ENCODE results near the gene CASP4. TPM values are rescaled to one million over a fixed set of nuclear protein-coding genes. Genes with fewer than 3 reads are reported as not detected.
A peak's percentile ranks its signal among the peaks of the same experiment; 100 is the strongest.

CASP4 gene
- total RNA-seq, 2 donors from 2014 or later: 43.9 to 49.8 TPM

- no peaks in the 10 kb centered on the region for H3K36me3 ChIP-seq
- H3K4me1 ChIP-seq (replicated peaks): no peaks in the 10 kb centered on the region
- H3K9me3 ChIP-seq: no peaks in the 10 kb centered on the region
- intact Hi-C loops (cut with DNase I): no loop called here
- H3K27ac ChIP-seq: no peak overlapping the region
- DNase-seq (ENCODE audit: low spot score): no peak
- H3K4me3 ChIP-seq: no peak overlapping the region
- no peaks in the 10 kb centered on the region for H3K27me3 ChIP-seq (replicated peaks; ENCODE audit: insufficient read depth)
- WGBS: 81% methylated on average over 9 of the region's 9 CpGs
- no peak for TF ChIP-seq POLR2A (IDR thresholded peaks at IDR 0.05)
- no peak for TF ChIP-seq CTCF (IDR thresholded peaks at IDR 0.05)
- no peak for TF ChIP-seq POLR2AphosphoS5 (IDR thresholded peaks at IDR 0.05)
These were observed 41.4 kb downstream of the CASP4 start for GRCh38 chr11:104926771-104927611.

DNA sequence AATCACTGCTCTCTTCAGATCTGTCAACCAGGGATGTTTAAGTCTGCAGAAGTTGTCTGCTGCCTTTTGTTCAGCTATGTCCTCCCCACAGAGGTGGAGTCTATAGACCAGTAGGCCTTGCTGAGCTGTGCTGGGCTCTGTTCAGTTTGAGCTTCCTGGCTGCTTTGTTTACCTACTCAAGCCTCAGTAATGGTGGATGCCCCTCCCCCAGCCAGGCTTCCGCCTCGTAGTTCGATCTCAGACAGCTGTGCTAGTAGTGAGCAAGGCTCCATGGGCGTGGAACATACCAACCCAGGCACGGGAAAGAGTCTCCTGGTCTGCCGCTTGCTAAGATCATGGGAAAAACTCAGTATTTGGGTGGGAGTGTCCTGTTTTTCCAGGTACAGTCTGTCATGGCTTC, 42.5 kb downstream of the CASP4 start:
- H3K4me3 ChIP-seq: no peak overlapping the region

GRCh38 chr11:104918113-104918824, 50.1 kb downstream of the CASP4 start:
- 8% methylated on average over 6 of the region's 6 CpGs for WGBS
- Histone ChIP-seq H3K36me3 (no peaks in the 10 kb centered on the region), H3K27me3 (replicated peaks; ENCODE audit: insufficient read depth) (no peaks in the 10 kb centered on the region), H3K27ac (peak overlapping the region; percentile 28 to 51), H3K4me1 (replicated peaks) (no peaks in the 10 kb centered on the region), H3K9me3 (no peaks in the 10 kb centered on the region), H3K4me3 (peak overlapping the region; percentile 15 to 22)
- DNase-seq (ENCODE audit: low spot score): no peak
- intact Hi-C loops (cut with DNase I): no loop called here
- TF ChIP-seq POLR2A (IDR thresholded peaks at IDR 0.05) (no peak), POLR2AphosphoS5 (IDR thresholded peaks at IDR 0.05) (peak; percentile 34)

More for the DNA sequence above, 42.5 kb downstream of the CASP4 start:
- no peak for TF ChIP-seq POLR2A (IDR thresholded peaks at IDR 0.05)
- TF ChIP-seq CTCF (IDR thresholded peaks at IDR 0.05): no peak
- no peak for TF ChIP-seq POLR2AphosphoS5 (IDR thresholded peaks at IDR 0.05)
- intact Hi-C loops (cut with DNase I): no loop called here
- no peak for DNase-seq (ENCODE audit: low spot score)
- 96% methylated on average over 6 of the region's 6 CpGs for WGBS
- Histone ChIP-seq H3K4me1 (replicated peaks) (no peaks in the 10 kb centered on the region), H3K36me3 (no peaks in the 10 kb centered on the region), H3K9me3 (no peaks in the 10 kb centered on the region), H3K27me3 (replicated peaks; ENCODE audit: insufficient read depth) (no peaks in the 10 kb centered on the region), H3K27ac (no peak overlapping the region)

DNA sequence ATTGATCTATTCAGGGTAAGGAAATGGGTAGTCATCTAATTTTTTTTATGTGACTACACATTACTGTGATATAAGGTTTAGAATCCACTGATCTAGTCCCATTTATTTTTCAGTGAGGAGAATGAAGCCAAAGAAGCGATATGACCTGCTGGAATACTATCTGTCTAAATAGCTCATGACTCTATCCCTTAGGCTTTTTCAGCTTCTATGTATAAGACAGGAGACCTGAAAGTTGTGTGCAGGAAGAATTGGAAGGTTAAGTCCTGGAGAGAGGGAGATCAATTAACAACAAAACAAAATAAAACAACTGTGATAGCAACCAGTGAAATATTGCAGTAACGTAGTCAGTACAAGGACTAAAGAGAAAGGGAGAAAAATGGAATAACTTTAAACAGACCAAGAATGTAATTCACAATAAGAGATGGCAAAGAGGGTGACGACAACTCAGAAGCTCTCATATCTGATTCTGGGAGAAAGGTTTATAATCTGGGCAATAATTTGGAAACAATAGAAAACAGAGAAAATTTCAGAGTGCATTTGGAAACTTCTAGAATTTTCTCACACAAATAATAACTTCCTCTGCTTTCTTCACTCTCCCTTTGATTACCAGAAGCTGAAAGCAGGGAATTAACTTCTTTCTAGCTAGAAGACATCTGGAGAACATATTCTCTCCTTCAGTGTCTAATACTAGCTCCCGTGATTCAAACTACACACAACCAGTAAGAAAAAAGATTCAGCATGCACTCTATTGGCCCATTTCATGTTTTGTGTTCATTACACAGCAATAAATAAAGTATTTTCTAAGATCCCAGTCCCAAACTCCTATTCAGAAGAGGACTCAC, 50.9 kb downstream of the CASP4 start:
- Histone ChIP-seq H3K36me3 (no peaks in the 10 kb centered on the region), H3K4me1 (replicated peaks) (no peaks in the 10 kb centered on the region), H3K9me3 (no peaks in the 10 kb centered on the region), H3K27me3 (replicated peaks; ENCODE audit: insufficient read depth) (no peaks in the 10 kb centered on the region), H3K4me3 (peak overlapping the region; percentile 15 to 22), H3K27ac (peak overlapping the region; percentile 28 to 51)
- TF ChIP-seq POLR2A (IDR thresholded peaks at IDR 0.05) (no peak), CTCF (IDR thresholded peaks at IDR 0.05) (no peak), POLR2AphosphoS5 (IDR thresholded peaks at IDR 0.05) (no peak)
- intact Hi-C loops (cut with DNase I): no loop called here
- WGBS: 32% methylated on average over 4 of the region's 4 CpGs
- DNase-seq (ENCODE audit: low spot score): no peak

DNA sequence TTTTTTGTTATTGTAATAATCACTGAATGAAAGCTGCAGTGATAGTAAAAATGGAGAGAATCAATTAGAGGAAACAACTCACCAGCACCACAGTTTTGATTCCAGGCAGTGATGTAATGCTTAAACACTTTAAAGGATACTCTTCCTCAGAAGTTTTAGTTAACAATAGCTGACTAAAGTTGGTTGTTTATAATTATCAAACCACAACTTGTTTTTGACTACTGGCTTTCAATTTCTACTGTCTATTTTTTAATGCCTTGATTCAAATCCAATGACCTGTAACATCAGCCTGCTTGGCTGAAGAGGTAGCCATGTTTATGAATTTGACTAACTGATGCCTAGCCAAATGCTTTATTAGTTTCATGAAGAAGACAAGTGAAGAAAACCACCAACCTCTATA, 51.9 kb downstream of the CASP4 start:
- H3K27ac ChIP-seq: no peak overlapping the region
- DNase-seq (ENCODE audit: low spot score): no peak
- H3K27me3 ChIP-seq (replicated peaks; ENCODE audit: insufficient read depth): no peaks in the 10 kb centered on the region
- intact Hi-C loops (cut with DNase I): no loop called here
- TF ChIP-seq CTCF (IDR thresholded peaks at IDR 0.05): no peak
- no peak for TF ChIP-seq POLR2AphosphoS5 (IDR thresholded peaks at IDR 0.05)
- no peak for TF ChIP-seq POLR2A (IDR thresholded peaks at IDR 0.05)
- H3K4me1 ChIP-seq (replicated peaks): no peaks in the 10 kb centered on the region
- no peaks in the 10 kb centered on the region for H3K9me3 ChIP-seq
- H3K36me3 ChIP-seq: no peaks in the 10 kb centered on the region
- H3K4me3 ChIP-seq: no peak overlapping the region
